H9 (cell line): ENCODE measurements around the gene CELF1. TPM values are rescaled to one million over a fixed set of nuclear protein-coding genes. Genes with fewer than 3 reads are reported as not detected.

Source experiments
- DNase-seq: peaks from one replicate; pipeline ENCODE4 v3.0.0-alpha.2; 2017
- H2AFZ ChIP-seq: one replicate; pipeline ENCODE4 v1.6.1; 2013; ENCODE audit warnings: mild to moderate bottlenecking, low read length, control low read depth, moderate library complexity
- H2AK5ac ChIP-seq: 2 replicates; pipeline ENCODE4 v1.6.1; 2013; ENCODE audit warnings: low read length, control low read depth, mixed read lengths; ENCODE audit not compliant: insufficient read length
- H2BK120ac ChIP-seq: one replicate; pipeline ENCODE4 v1.6.1; 2013; ENCODE audit warnings: low read depth, mild to moderate bottlenecking, low read length, control low read depth, inconsistent platforms; ENCODE audit not compliant: poor library complexity, severe bottlenecking
- H2BK12ac ChIP-seq: 2 replicates; pipeline ENCODE4 v1.6.1; 2013; ENCODE audit warnings: low read length, control low read depth, mixed read lengths, low read depth; ENCODE audit not compliant: insufficient read length
- H2BK15ac ChIP-seq: 2 replicates; pipeline ENCODE4 v1.6.1; 2013; ENCODE audit warnings: low read depth, low read length, control low read depth
- H2BK20ac ChIP-seq: one replicate; pipeline ENCODE4 v1.6.1; 2013; ENCODE audit warnings: low read depth, mild to moderate bottlenecking, low read length, control low read depth, inconsistent platforms; ENCODE audit not compliant: poor library complexity, severe bottlenecking
- H2BK5ac ChIP-seq: 2 replicates; pipeline ENCODE4 v1.6.1; 2013; ENCODE audit warnings: low read length, control low read depth, mixed read lengths; ENCODE audit not compliant: insufficient read length
- H3K14ac ChIP-seq: 2 replicates; pipeline ENCODE4 v1.6.1; 2013; ENCODE audit warnings: low read length, control low read depth; ENCODE audit not compliant: insufficient read depth
- H3K18ac ChIP-seq: 2 replicates; pipeline ENCODE4 v1.6.1; 2013; ENCODE audit warnings: low read depth, mild to moderate bottlenecking, mixed read lengths, low read length, control low read depth; ENCODE audit not compliant: insufficient read length
- H3K23ac ChIP-seq: 2 replicates; pipeline ENCODE4 v1.6.1; 2013; ENCODE audit warnings: low read length, control low read depth, mixed read lengths, low read depth; ENCODE audit not compliant: insufficient read length
- H3K23me2 ChIP-seq: 2 replicates; pipeline ENCODE4 v1.6.1; 2013; ENCODE audit warnings: low read depth, mild to moderate bottlenecking, mixed read lengths, low read length, control low read depth; ENCODE audit not compliant: insufficient read length, poor library complexity, severe bottlenecking
- H3K27ac ChIP-seq: 2 replicates; pipeline ENCODE4 v1.5.1; 2013; ENCODE audit warnings: low read length, control low read depth, mixed read lengths, low read depth; ENCODE audit not compliant: insufficient read length
- H3K27me3 ChIP-seq: 2 replicates; pipeline ENCODE4 v1.6.1; 2013; ENCODE audit warnings: low read length, control low read depth, inconsistent platforms; ENCODE audit not compliant: insufficient read depth
- H3K4ac ChIP-seq: 2 replicates; pipeline ENCODE4 v1.6.1; 2013; ENCODE audit warnings: low read depth, mild to moderate bottlenecking, control low read depth, inconsistent platforms, low read length, moderate library complexity
- H3K4me1 ChIP-seq: 2 replicates; pipeline ENCODE4 v1.6.1; 2013; ENCODE audit warnings: low read length, control low read depth, inconsistent platforms; ENCODE audit not compliant: insufficient read depth
- H3K4me2 ChIP-seq: 2 replicates; pipeline ENCODE4 v1.6.1; 2013; ENCODE audit warnings: low read length, control low read depth, mixed read lengths; ENCODE audit not compliant: insufficient read length, insufficient read depth
- H3K56ac ChIP-seq: 2 replicates; pipeline ENCODE4 v1.6.1; 2013; ENCODE audit warnings: low read depth, mild to moderate bottlenecking, mixed read lengths, low read length, control low read depth; ENCODE audit not compliant: insufficient read length
- H3K79me1 ChIP-seq: 2 replicates; pipeline ENCODE4 v1.6.1; 2013; ENCODE audit warnings: low read depth, mild to moderate bottlenecking, moderate library complexity, low read length, control low read depth, inconsistent platforms; ENCODE audit not compliant: insufficient read depth, poor library complexity, severe bottlenecking
- H3K79me2 ChIP-seq: 2 replicates; pipeline ENCODE4 v1.6.1; 2013; ENCODE audit warnings: low read length, control low read depth, inconsistent platforms; ENCODE audit not compliant: insufficient read depth
- H3K9ac ChIP-seq: 2 replicates; pipeline ENCODE4 v1.6.1; 2013; ENCODE audit warnings: low read length, control low read depth, mixed read lengths; ENCODE audit not compliant: insufficient read length; ENCODE audit errors: extremely low read depth
- H3K9me3 ChIP-seq: one replicate; pipeline ENCODE4 v1.6.1; 2013; ENCODE audit warnings: low read depth, low read length, inconsistent platforms; ENCODE audit not compliant: control insufficient read depth
- H3T11ph ChIP-seq: one replicate; pipeline ENCODE4 v1.6.1; 2013; ENCODE audit warnings: mild to moderate bottlenecking, low read length, control low read depth, inconsistent platforms
- H4K20me1 ChIP-seq: one replicate; pipeline ENCODE4 v1.6.1; 2013; ENCODE audit not compliant: control insufficient read depth, insufficient read length, insufficient read depth
- H4K5ac ChIP-seq: 2 replicates; pipeline ENCODE4 v1.6.1; 2013; ENCODE audit warnings: low read depth, mild to moderate bottlenecking, mixed read lengths, low read length, control low read depth; ENCODE audit not compliant: insufficient read length
- H4K8ac ChIP-seq: replicated peaks from 2 replicates; pipeline ENCODE4 v1.6.1; 2013; ENCODE audit warnings: low read length, control low read depth, mixed read lengths, low read depth; ENCODE audit not compliant: insufficient read length
- H4K91ac ChIP-seq: 2 replicates; pipeline ENCODE4 v1.6.1; 2013; ENCODE audit warnings: low read depth, mild to moderate bottlenecking, moderate library complexity, mixed read lengths, low read length, control low read depth; ENCODE audit not compliant: insufficient read length
- H3K27ac Mint-ChIP-seq, 3 experiments: 2 replicates in 2 of 3; 3 replicates in 1 of 3; pipeline ENCODE4 v1.8.0; 2020 to 2021; ENCODE audit warnings: mixed read lengths in 3 of 3, mild to moderate bottlenecking in 1 of 3, moderate library complexity in 1 of 3
- H3K27me3 Mint-ChIP-seq: 2 replicates; pipeline ENCODE4 v1.8.0; 2021; ENCODE audit warnings: low read depth, mild to moderate bottlenecking, moderate library complexity, mixed read lengths
- H3K36me3 Mint-ChIP-seq, 3 experiments: 2 replicates in 2 of 3; 3 replicates in 1 of 3; pipeline ENCODE4 v1.8.0; 2020 to 2021; ENCODE audit warnings: low read depth in 3 of 3, mixed read lengths in 3 of 3; ENCODE audit not compliant: insufficient read depth in 1 of 3
- H3K4me1 Mint-ChIP-seq, 2 experiments: 2 replicates each; pipeline ENCODE4 v1.8.0; 2020; ENCODE audit warnings: mixed read lengths in 2 of 2
- H3K4me3 Mint-ChIP-seq, 2 experiments: 2 replicates in 1 of 2; 3 replicates in 1 of 2; pipeline ENCODE4 v1.8.0; 2020 to 2021; ENCODE audit warnings: mild to moderate bottlenecking in 2 of 2, mixed read lengths in 2 of 2, moderate library complexity in 1 of 2
- H3K9me3 Mint-ChIP-seq, 2 experiments: 2 replicates in 1 of 2; 3 replicates in 1 of 2; pipeline ENCODE4 v1.8.0; 2020; ENCODE audit warnings: mild to moderate bottlenecking in 2 of 2, mixed read lengths in 2 of 2, moderate library complexity in 1 of 2
- CTCF ChIP-seq: fragments of 200-600 bp; sonication (generic); conservative IDR thresholded peaks from 3 replicates; pipeline ENCODE4 v1.8.0; 2021; ENCODE audit warnings: antibody characterized with exemption, mild to moderate bottlenecking
- WGBS: extraction: QIAGEN DNeasy Blood & Tissue Kit; methylation state at CpG from one replicate; pipeline ENCODE4 v1.1.7; 2013; ENCODE audit warnings: missing lambda C conversion rate, low lambda C conversion rate, mixed read lengths; ENCODE audit not compliant: insufficient read length; ENCODE audit errors: extremely low coverage; 5-methylcytosine and 5-hydroxymethylcytosine counted together
- total RNA-seq: library from RNA; stranded (reverse); gene quantifications from 2 replicates; pipeline ENCODE4 v1.2.1, GENCODE V29; 2021

Gene CELF1
- total RNA-seq, 1 experiment from 2014 or later, result 211 TPM

GRCh38 chr11:47489395-47489755, 63.6 kb downstream of the CELF1 start:
- no peaks in the 10 kb centered on the region for H3K23me2 ChIP-seq
- no CpG with 5 or more reads among the region's 2 CpGs for WGBS
- no peaks in the 10 kb centered on the region for H4K20me1 ChIP-seq
- H2BK15ac ChIP-seq, result no peak overlapping the region
- no peak overlapping the region for H2AK5ac ChIP-seq
- no peak for TF ChIP-seq CTCF
- Mint-ChIP-seq H3K4me3 (no peak overlapping the region), H3K27ac (no peak overlapping the region), H3K4me1 (no peaks in the 10 kb centered on the region), H3K9me3 (no peaks in the 10 kb centered on the region), H3K36me3 (peaks cover 22 to 57% (median 45%) of the 10 kb centered on the region in 3 experiments; a peak in 6 of 7 replicates), H3K27me3 (no peaks in the 10 kb centered on the region)
- DNase-seq, result no peak
- H3K56ac ChIP-seq, result no peak overlapping the region
- H3K27me3 ChIP-seq, result no peaks in the 10 kb centered on the region
- H3K9ac ChIP-seq, result no peak overlapping the region
- no peak overlapping the region for H4K5ac ChIP-seq
- H3K14ac ChIP-seq, result no peak overlapping the region
- H4K8ac ChIP-seq, result no peak overlapping the region
- no peak overlapping the region for H3K4ac ChIP-seq
- H3K27ac ChIP-seq, result no peak overlapping the region
- no peak overlapping the region for H4K91ac ChIP-seq
- no peaks in the 10 kb centered on the region for H3K9me3 ChIP-seq
- H3K23ac ChIP-seq, result no peak overlapping the region
- H3K18ac ChIP-seq, result no peak overlapping the region
- H3K4me1 ChIP-seq, result no peaks in the 10 kb centered on the region
- H3K79me2 ChIP-seq, result no peaks in the 10 kb centered on the region; the same call in 1 of the 2 replicates
- H3T11ph ChIP-seq, result no peak overlapping the region
- peaks cover 9% of the 10 kb centered on the region for H3K79me1 ChIP-seq
- no peak overlapping the region for H2AFZ ChIP-seq
- no peak overlapping the region for H2BK20ac ChIP-seq
- no peak overlapping the region for H2BK120ac ChIP-seq
- no peak overlapping the region for H2BK5ac ChIP-seq
- H2BK12ac ChIP-seq, result no peak overlapping the region
- no peak overlapping the region for H3K4me2 ChIP-seq
